H1 (cell line): ENCODE measurements around the gene MORF4L1. TPM values are rescaled to one million over a fixed set of nuclear protein-coding genes. Genes with fewer than 3 reads are reported as not detected.
"Not testable (repeated sequence)": the region's sequence is repeated elsewhere in the genome, so short reads cannot be mapped to it uniquely, and the experiment has no call there.

Experiments
- CTCF ChIA-PET: fragments of 300-600 bp; sonication (Branson Sonifier 250); formaldehyde crosslinking; loops from one replicate; lab custom pipeline; 2021; ENCODE audit not compliant: partially characterized antibody; lab: Charles Lee
- POLR2A ChIA-PET: fragments of 300-600 bp; sonication (Branson Sonifier 250); formaldehyde crosslinking; loops from one replicate; lab custom pipeline; 2021; ENCODE audit warnings: inconsistent platforms; ENCODE audit not compliant: partially characterized antibody; lab: Charles Lee
- DNase-seq, 2 experiments: peaks; one replicate each; pipeline versions ENCODE4 v3.0.0 to v3.0.0-alpha.2; 2010 to 2022; ENCODE audit warnings: low spot score in 2 of 2, low read depth in 1 of 2, mixed read lengths in 1 of 2
- FAIRE-seq: peaks from 2 replicates; lab custom pipeline; 2011; peaks lifted over from hg19 to GRCh38; lab: Jason Lieb, UNC
- H2AFZ ChIP-seq: 2 replicates; pipeline ENCODE4 v1.8.1; 2012; ENCODE audit warnings: low read length, inconsistent platforms
- H2AK5ac ChIP-seq: 2 replicates; pipeline ENCODE4 v1.6.1; 2013; ENCODE audit warnings: low read depth, low read length
- H2BK120ac ChIP-seq: replicated peaks from 2 replicates; pipeline ENCODE3; 2013; ENCODE audit warnings: low read depth, low read length, inconsistent platforms
- H2BK12ac ChIP-seq: 2 replicates; pipeline ENCODE4 v1.6.1; 2013; ENCODE audit warnings: low read depth, low read length
- H2BK15ac ChIP-seq: 2 replicates; pipeline ENCODE4 v1.6.1; 2013; ENCODE audit warnings: low read length
- H2BK20ac ChIP-seq: 2 replicates; pipeline ENCODE4 v1.6.1; 2013; ENCODE audit warnings: low read length
- H2BK5ac ChIP-seq: 2 replicates; pipeline ENCODE4 v1.6.1; 2013; ENCODE audit warnings: low read depth, low read length
- H3K14ac ChIP-seq: 2 replicates; pipeline ENCODE4 v1.6.1; 2013; ENCODE audit warnings: inconsistent platforms; ENCODE audit not compliant: insufficient read length
- H3K18ac ChIP-seq: 2 replicates; pipeline ENCODE4 v1.6.1; 2013; ENCODE audit warnings: low read length; ENCODE audit errors: extremely low read depth
- H3K23ac ChIP-seq: 2 replicates; pipeline ENCODE4 v1.6.1; 2013; ENCODE audit warnings: inconsistent platforms; ENCODE audit not compliant: insufficient read length
- H3K23me2 ChIP-seq: 2 replicates; pipeline ENCODE4 v1.6.1; 2013; ENCODE audit warnings: low read depth, low read length
- H3K27ac ChIP-seq: 2 replicates; pipeline ENCODE4 v1.6.1; 2011; ENCODE audit warnings: low read depth, low read length, inconsistent platforms
- H3K27me3 ChIP-seq, 4 experiments: replicated peaks in 1 of 4; 1 replicate in 1 of 4; 2 replicates in 3 of 4; pipeline versions ENCODE4 v1.6.1 to v1.8.1; 2011 to 2013; ENCODE audit warnings: low read length in 3 of 4, mild to moderate bottlenecking in 3 of 4, inconsistent platforms in 2 of 4, mixed read lengths in 2 of 4, moderate library complexity in 1 of 4; ENCODE audit not compliant: control insufficient read depth in 3 of 4, insufficient read depth in 3 of 4; ENCODE audit errors: extremely low read depth in 1 of 4
- H3K36me3 ChIP-seq, 4 experiments: 2 replicates each; pipeline versions ENCODE4 v1.6.1 to v1.8.1; 2011 to 2013; ENCODE audit warnings: mild to moderate bottlenecking in 4 of 4, low read length in 3 of 4, moderate library complexity in 2 of 4, control low read depth in 1 of 4, inconsistent platforms in 1 of 4; ENCODE audit not compliant: insufficient read depth in 4 of 4, control insufficient read depth in 2 of 4
- H3K4ac ChIP-seq: replicated peaks from 2 replicates; pipeline ENCODE3; 2013; ENCODE audit warnings: low read length, low read depth, mixed read lengths, inconsistent platforms; ENCODE audit not compliant: insufficient read length
- H3K4me1 ChIP-seq, 4 experiments: replicated peaks in 1 of 4; 1 replicate in 1 of 4; 2 replicates in 3 of 4; pipeline versions ENCODE4 v1.6.1 to v1.8.1; 2011 to 2013; ENCODE audit warnings: low read length in 3 of 4, inconsistent platforms in 2 of 4, mixed read lengths in 1 of 4; ENCODE audit not compliant: insufficient read depth in 4 of 4, control insufficient read depth in 3 of 4
- H3K4me2 ChIP-seq, 2 experiments: 2 replicates each; pipeline versions ENCODE4 v1.6.1 to v1.8.1; 2011 to 2013; ENCODE audit warnings: low read depth in 2 of 2, low read length in 2 of 2, control low read depth in 1 of 2, inconsistent platforms in 1 of 2, mild to moderate bottlenecking in 1 of 2; ENCODE audit not compliant: insufficient read depth in 1 of 2
- H3K4me3 ChIP-seq, 4 experiments: fragments of 200-600, 300-600 bp in 1 of 4; sonication (generic), shearing (Covaris generic), sonication (Bioruptor Twin) in 1 of 4; 2 replicates each; pipeline versions ENCODE4 v1.5.1 to v1.8.1; 2011 to 2016; ENCODE audit warnings: low read length in 4 of 4, low read depth in 3 of 4, control low read depth in 2 of 4, inconsistent platforms in 2 of 4, mild to moderate bottlenecking in 2 of 4, mixed read lengths in 1 of 4, moderate library complexity in 1 of 4; ENCODE audit not compliant: insufficient read depth in 2 of 4; ENCODE audit errors: extremely low read depth in 1 of 4
- H3K56ac ChIP-seq: replicated peaks from 2 replicates; pipeline ENCODE3; 2013; ENCODE audit warnings: low read depth, mild to moderate bottlenecking, mixed read lengths, low read length, inconsistent platforms; ENCODE audit not compliant: insufficient read length
- H3K79me1 ChIP-seq: 2 replicates; pipeline ENCODE4 v1.6.1; 2013; ENCODE audit warnings: low read depth, low read length, control low read depth
- H3K79me2 ChIP-seq, 2 experiments: 2 replicates each; pipeline versions ENCODE4 v1.6.1 to v1.8.1; 2012 to 2013; ENCODE audit warnings: low read length in 2 of 2, mild to moderate bottlenecking in 2 of 2, inconsistent platforms in 1 of 2; ENCODE audit not compliant: insufficient read depth in 2 of 2, control insufficient read depth in 1 of 2
- H3K9ac ChIP-seq, 4 experiments: replicated peaks in 1 of 4; 1 replicate in 1 of 4; 2 replicates in 3 of 4; pipeline versions ENCODE4 v1.6.1 to v1.8.1; 2011 to 2013; ENCODE audit warnings: low read depth in 3 of 4, low read length in 3 of 4, control low read depth in 2 of 4, mild to moderate bottlenecking in 2 of 4, moderate library complexity in 2 of 4, inconsistent platforms in 1 of 4; ENCODE audit errors: extremely low read depth in 1 of 4
- H3K9me3 ChIP-seq, 2 experiments: 2 replicates each; pipeline versions ENCODE4 v1.6.1 to v1.8.1; 2012 to 2013; ENCODE audit warnings: mild to moderate bottlenecking in 2 of 2, moderate library complexity in 2 of 2, control low read depth in 1 of 2, inconsistent platforms in 1 of 2, low read depth in 1 of 2, low read length in 1 of 2, mixed read lengths in 1 of 2; ENCODE audit not compliant: insufficient read depth in 2 of 2
- H4K20me1 ChIP-seq, 2 experiments: replicated peaks in 1 of 2; 2 replicates each; pipeline versions ENCODE3 to v1.8.1; 2011 to 2013; ENCODE audit warnings: inconsistent platforms in 2 of 2, low read length in 2 of 2, mild to moderate bottlenecking in 1 of 2; ENCODE audit not compliant: insufficient read depth in 2 of 2, control insufficient read depth in 1 of 2
- H4K5ac ChIP-seq: 2 replicates; pipeline ENCODE4 v1.6.1; 2013; ENCODE audit warnings: low read length, low read depth, mixed read lengths, inconsistent platforms; ENCODE audit not compliant: insufficient read length
- H4K8ac ChIP-seq: 2 replicates; pipeline ENCODE4 v1.8.0; 2013; ENCODE audit warnings: mild to moderate bottlenecking, moderate library complexity, low read length, inconsistent platforms; ENCODE audit not compliant: insufficient read depth; ENCODE audit errors: extremely low read depth
- H4K91ac ChIP-seq: replicated peaks from 2 replicates; pipeline ENCODE3; 2013; ENCODE audit warnings: low read length, mixed read lengths, inconsistent platforms; ENCODE audit not compliant: insufficient read length
- POLR2A ChIP-seq, 2 experiments: IDR thresholded peaks; 1 replicate in 1 of 2; 2 replicates in 1 of 2; pipeline ENCODE4 v1.6.1; 2011; ENCODE audit warnings: low read depth in 2 of 2, low read length in 2 of 2, mild to moderate bottlenecking in 2 of 2; ENCODE audit errors: control extremely low read depth in 1 of 2
- POLR2AphosphoS5 ChIP-seq: IDR thresholded peaks from 2 replicates; pipeline ENCODE4 v1.6.1; 2011; ENCODE audit warnings: low read depth, low read length
- WGBS, 2 experiments: shearing (Covaris generic) in 1 of 2; methylation state at CpG; one replicate each; pipeline versions ENCODE4 v1.1.6 to v1.1.7; 2013 to 2015; ENCODE audit warnings: low lambda C conversion rate in 2 of 2, mixed read lengths in 2 of 2, inconsistent platforms in 1 of 2, low coverage in 1 of 2, missing lambda C conversion rate in 1 of 2; ENCODE audit not compliant: insufficient replicate concordance in 2 of 2, insufficient coverage in 1 of 2, insufficient read length in 1 of 2; ENCODE audit errors: extremely low coverage in 1 of 2, missing lambda C conversion rate in 1 of 2; 5-methylcytosine and 5-hydroxymethylcytosine counted together
- polyA plus RNA-seq, 7 experiments: library from polyadenylated mRNA; depleted of rRNA in 3 of 7; stranded (reverse) in 5 of 7; unstranded in 2 of 7; fragments of >200 nt in 5 of 7; fragments of 200-250 nt in 2 of 7; gene quantifications; 1 replicate in 5 of 7; 2 replicates in 1 of 7; 4 replicates in 1 of 7; pipeline versions ENCODE4 v1.2.1 to v1.2.3, GENCODE V29; 2011 to 2013; ENCODE audit warnings: missing spikeins in 2 of 7, mixed read lengths in 2 of 7
- total RNA-seq: library from RNA; stranded (reverse); fragmentation: NEBNext Ultra II Directional; extraction: Animal tissue kit (Norgen Biotek cat#: 25700); gene quantifications from 2 replicates; pipeline ENCODE4 v1.2.1, GENCODE V29; 2021

Gene MORF4L1
- total and polyA plus RNA-seq, 2 of the 8 experiments (the other 6 are each of a cell fraction or from before 2014, with no cell fraction given) = 260 to 533 TPM

DNA sequence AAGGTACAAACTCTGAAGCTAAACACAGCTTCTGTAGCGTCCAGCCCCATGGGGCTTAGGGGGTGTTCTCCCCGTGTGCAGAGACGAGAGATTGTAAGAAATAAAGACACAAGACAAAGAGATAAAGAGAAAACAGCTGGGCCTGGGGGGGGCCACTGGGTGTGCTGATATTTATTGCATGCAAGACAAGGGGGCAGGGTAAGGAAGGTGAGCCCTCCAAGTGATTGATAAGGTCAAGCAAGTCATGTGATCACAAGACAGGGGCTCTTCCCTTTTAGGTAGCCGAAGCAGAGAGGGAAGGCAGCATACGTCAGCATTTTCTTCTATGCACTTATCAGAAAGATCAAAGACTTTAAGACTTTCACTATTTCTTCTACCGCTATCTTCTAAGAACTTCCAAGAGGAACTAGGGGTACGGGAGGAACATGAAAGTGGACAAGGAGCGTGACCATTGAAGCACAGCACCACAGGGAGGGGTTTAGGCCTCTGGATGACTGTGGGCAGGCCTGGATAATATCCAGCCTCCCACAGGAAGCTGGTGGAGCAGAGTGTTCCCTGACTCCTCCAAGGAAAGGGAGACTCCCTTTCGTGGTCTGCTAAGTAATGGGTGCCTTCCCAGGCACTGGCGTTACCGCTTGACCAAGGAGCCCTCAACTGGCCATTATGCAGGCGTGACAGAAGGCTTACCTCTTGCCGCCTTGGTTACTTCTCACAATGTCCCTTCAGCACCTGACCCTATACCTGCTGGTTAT, 29.8 kb downstream of the MORF4L1 start:
- not testable (repeated sequence) for H3K4me2 ChIP-seq, H3K4me1 ChIP-seq, H3K9ac ChIP-seq, H4K20me1 ChIP-seq, H2AFZ ChIP-seq, H3K9me3 ChIP-seq, H3K4ac ChIP-seq, H2BK20ac ChIP-seq, FAIRE-seq, H4K91ac ChIP-seq, H3K14ac ChIP-seq, H3K23me2 ChIP-seq, H3K27me3 ChIP-seq, H3K4me3 ChIP-seq, H4K8ac ChIP-seq, H3K18ac ChIP-seq, H2AK5ac ChIP-seq, H2BK5ac ChIP-seq, H2BK12ac ChIP-seq, H3K56ac ChIP-seq, DNase-seq, H2BK120ac ChIP-seq, H2BK15ac ChIP-seq, H4K5ac ChIP-seq, H3K23ac ChIP-seq, H3K27ac ChIP-seq, H3K79me1 ChIP-seq
- ChIA-PET POLR2A (interaction anchor here (0.9 to 1.5 kb wide), 5 partner anchors 12 to 42 kb away, joined by 3 to 4 read pairs (median 3); partner anchors contain the start of gene CTSH), CTCF (interaction anchor here (0.7 to 2.0 kb wide), 4 partner anchors 11 to 92 kb away, joined by 3 to 6 read pairs (median 4); no protein-coding TSS in a partner anchor)
- TF ChIP-seq POLR2AphosphoS5 = peak; percentile 26
- TF ChIP-seq POLR2A (IDR thresholded peaks at IDR 0.05; ENCODE audit: control extremely low read depth in 1 of 2, low read depth in 2 of 2, low read length in 2 of 2) = peak in 1 of 2 experiments; percentile 31; a peak in 1 of 3 replicates
- Histone ChIP-seq H3K79me2 (peaks cover 0 to 22% of the 10 kb centered on the region in 2 experiments; a peak in 2 of 4 replicates), H3K36me3 (peaks cover 9 to 90% (median 57%) of the 10 kb centered on the region in 4 experiments)
- 92% methylated on average over 13 of the region's 13 CpGs; no CpG with 5 or more reads in 1 of the 2 experiments for WGBS, 2 experiments
